SK-N-MC (cell line): ENCODE results near the gene GRAMD4.
"Not testable (repeated sequence)": the region's sequence is repeated elsewhere in the genome, so short reads cannot be mapped to it uniquely, and the experiment has no call there.

ENCODE experiments used
- DNase-seq: peaks from one replicate; pipeline ENCODE4 v3.0.0-alpha.2; 2011; ENCODE audit warnings: low read depth, low spot score
- H3K27ac ChIP-seq: fragments of 200-600 bp; sonication (generic); 2 replicates; pipeline ENCODE4 v1.5.1; 2016; ENCODE audit warnings: mixed run types
- H3K36me3 ChIP-seq: fragments of 200-600 bp; sonication (generic); 2 replicates; pipeline ENCODE4 v1.6.1; 2017; ENCODE audit warnings: antibody characterized with exemption, low read length, mixed read lengths; ENCODE audit not compliant: insufficient read depth
- H3K4me3 ChIP-seq: fragments of 200-600 bp; sonication (generic); 2 replicates; pipeline ENCODE4 v1.5.1; 2016
- H3K9ac ChIP-seq: fragments of 200-600 bp; sonication (generic); 2 replicates; pipeline ENCODE4 v1.8.0; 2017; ENCODE audit warnings: mixed run types, mixed read lengths; ENCODE audit not compliant: insufficient read length
- H3K9me3 ChIP-seq: fragments of 200-600 bp; sonication (generic); 2 replicates; pipeline ENCODE4 v1.6.1; 2017; ENCODE audit warnings: low read depth, mild to moderate bottlenecking, antibody characterized with exemption, low read length, moderate library complexity, mixed read lengths
- EZH2 ChIP-seq: fragments of 200-600 bp; sonication (generic); IDR thresholded peaks from one replicate; pipeline ENCODE4 v1.6.1; 2017; ENCODE audit warnings: antibody characterized with exemption
- FOXP2 ChIP-seq: optimal IDR thresholded peaks from 2 replicates; pipeline ENCODE3; 2011; ENCODE audit warnings: mild to moderate bottlenecking, moderate library complexity; ENCODE audit not compliant: insufficient read depth; ENCODE audit errors: extremely low read length, control extremely low read depth
- POLR2AphosphoS5 ChIP-seq: IDR thresholded peaks from 2 replicates; pipeline ENCODE4 v1.6.1; 2012; ENCODE audit warnings: mild to moderate bottlenecking, low read depth, low read length, borderline replicate concordance

Gene GRAMD4

DNA sequence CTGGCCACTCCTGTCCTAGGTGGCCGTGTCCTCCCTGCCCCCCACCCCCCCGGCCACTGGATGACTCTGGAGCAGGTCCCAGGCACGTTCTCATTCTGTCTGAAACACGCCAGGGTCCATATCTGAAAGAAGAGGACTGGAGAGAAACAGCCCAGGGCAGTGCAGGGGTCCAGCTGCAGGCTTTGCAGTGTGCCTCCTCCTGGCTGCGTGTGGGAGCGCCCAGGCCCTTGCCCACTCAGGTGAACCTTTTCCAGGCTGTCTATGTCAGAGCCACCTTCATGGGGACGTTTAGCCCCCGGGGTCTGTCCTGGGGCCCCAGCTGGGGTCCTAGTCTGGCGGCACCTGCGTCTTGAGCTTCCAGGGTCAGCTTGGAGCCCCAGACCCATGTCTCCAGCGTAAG, 15.6 kb downstream of the GRAMD4 start:
- Histone ChIP-seq H3K9ac (no peak overlapping the region), H3K36me3 (no peaks in the 10 kb centered on the region), H3K27ac (no peak overlapping the region), H3K9me3 (no peaks in the 10 kb centered on the region), H3K4me3 (no peak overlapping the region)
- no peak for DNase-seq
- TF ChIP-seq FOXP2 (no peak), POLR2AphosphoS5 (no peak), EZH2 (no peak)

DNA sequence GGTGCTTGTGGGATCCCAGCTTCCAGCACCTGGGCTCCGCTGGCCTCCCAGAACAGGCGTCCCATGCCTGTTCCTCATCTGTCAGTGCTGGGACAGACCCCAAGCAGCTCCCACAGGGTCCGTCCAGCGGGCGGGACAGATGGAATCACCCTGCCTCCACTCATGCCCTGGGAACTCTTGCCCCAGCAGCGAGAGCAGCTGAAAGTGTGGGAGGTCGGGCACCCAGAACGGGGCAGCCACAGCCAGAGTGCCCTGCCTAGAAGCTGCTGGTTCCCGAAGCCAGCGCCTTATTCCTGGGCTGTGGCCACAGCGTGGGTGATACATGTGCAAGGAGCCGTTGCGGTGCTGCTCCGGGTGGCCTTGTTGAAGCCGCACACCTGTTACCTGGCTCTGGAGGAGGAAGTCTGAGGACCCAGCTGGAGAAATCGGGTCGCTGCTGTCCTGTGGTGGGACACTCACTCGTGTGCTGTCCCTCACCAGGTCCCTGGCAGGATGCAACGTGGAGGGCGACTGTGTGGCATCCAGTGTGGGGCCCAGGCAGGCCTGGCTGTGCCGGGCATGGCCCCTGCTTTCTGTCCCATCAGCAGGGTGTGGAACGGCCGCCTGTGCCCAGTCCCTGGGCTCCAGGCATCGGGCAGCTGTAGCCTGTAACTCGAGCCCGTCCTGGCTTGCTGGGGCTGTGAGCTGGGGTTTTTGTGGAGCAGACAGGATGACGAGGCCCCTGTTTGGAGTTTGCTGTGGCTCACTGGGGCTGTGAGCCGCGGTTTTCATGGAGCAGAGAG, 16.2 kb downstream of the GRAMD4 start:
- no peak overlapping the region for H3K4me3 ChIP-seq
- H3K9ac ChIP-seq = no peak overlapping the region
- TF ChIP-seq POLR2AphosphoS5 = no peak
- TF ChIP-seq FOXP2 = no peak
- TF ChIP-seq EZH2 = no peak
- H3K27ac ChIP-seq = no peak overlapping the region
- H3K9me3 ChIP-seq = no peaks in the 10 kb centered on the region
- DNase-seq = no peak
- no peaks in the 10 kb centered on the region for H3K36me3 ChIP-seq

DNA sequence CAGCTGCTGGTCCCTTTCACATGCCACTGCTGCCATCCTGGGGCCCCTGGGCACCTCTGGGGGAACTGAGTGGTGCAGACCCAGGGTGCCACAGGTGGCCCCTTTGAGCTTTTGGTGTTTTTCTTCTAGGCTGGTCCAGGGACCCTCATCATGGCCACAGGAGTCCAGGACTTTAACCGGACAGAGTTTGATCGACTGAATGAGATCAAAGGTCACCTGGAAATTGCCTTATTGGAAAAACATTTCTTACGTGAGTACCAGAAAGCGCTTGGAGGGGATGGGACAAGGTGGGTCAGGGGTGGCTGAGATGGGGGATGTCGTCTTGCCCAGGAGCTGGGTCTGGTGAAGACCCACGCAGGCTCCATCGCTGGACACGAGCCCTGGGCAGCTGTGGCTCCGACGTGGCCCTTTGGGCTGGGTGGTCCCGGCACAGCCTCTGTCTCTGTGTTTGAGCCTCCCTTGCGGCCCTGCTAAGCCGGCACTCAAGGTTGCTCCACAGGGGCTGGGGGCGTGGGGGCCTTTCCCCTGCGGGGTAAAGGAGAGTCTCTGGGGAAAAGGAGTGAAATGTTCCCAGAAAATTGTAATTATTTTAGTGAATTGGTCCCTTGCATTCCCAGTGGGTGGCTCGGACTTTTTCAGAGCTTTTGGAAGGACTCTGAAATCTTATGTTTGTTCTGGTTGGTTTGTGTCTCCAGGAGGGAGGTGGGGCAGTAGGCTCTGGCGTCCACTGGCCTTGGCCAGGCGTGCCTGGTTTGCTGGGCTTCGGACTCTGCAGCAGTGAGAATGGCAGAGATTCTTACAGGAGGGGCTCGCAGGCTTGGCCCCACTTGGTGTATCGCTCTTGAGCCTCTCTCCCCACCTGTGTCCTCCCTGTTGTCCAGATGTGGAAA, 17.8 kb downstream of the GRAMD4 start:
- Histone ChIP-seq H3K27ac (no peak overlapping the region), H3K36me3 (no peaks in the 10 kb centered on the region)

DNA sequence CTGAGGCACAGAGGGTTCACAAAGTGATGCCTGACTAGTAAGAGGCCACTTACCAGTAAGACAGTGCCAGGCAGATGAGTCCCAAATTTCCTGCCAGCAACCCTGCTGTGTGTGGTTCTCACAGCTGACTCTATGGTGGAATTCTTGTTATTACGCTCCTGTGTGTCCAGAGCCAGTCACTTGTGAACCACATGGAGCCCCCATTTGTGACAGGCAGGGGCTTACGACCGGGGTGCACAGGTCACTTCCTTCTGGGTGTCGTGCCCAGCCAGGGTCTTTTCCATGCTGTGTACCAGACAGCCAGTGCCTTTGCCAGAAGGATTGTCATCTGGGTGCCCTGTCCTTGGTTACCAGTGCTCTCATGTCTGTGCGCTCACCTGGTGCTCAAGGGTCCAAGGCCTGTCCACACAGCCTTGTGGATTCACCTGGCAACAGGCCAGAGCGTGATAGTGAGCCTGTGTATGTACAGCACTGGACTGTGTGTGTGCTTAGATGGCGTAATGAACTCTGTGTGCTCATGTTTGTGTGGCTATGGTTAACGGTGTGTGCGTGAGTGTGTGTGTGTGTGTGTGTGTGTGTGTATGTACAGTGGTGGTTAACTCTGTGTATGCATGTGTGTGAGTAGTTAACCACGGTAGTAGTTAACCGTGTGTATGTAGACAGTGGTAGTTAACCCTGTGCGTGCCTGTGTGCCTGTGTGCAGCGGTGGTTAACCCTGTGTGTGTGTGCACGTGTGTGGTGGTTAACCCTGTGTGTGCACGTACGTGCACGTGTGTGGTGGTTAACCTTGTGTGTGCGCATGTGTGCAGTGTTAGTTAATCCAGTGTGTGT, 18.6 kb downstream of the GRAMD4 start:
- DNase-seq = no peak
- TF ChIP-seq EZH2 = no peak
- no peak for TF ChIP-seq POLR2AphosphoS5
- TF ChIP-seq FOXP2 = no peak
- no peak overlapping the region for H3K9ac ChIP-seq

More for the DNA sequence above, 17.8 kb downstream of the GRAMD4 start:
- H3K9me3 ChIP-seq = no peaks in the 10 kb centered on the region
- H3K4me3 ChIP-seq = no peak overlapping the region
- no peak overlapping the region for H3K9ac ChIP-seq
- DNase-seq = no peak
- TF ChIP-seq EZH2 (no peak), POLR2AphosphoS5 (no peak), FOXP2 (no peak)

DNA sequence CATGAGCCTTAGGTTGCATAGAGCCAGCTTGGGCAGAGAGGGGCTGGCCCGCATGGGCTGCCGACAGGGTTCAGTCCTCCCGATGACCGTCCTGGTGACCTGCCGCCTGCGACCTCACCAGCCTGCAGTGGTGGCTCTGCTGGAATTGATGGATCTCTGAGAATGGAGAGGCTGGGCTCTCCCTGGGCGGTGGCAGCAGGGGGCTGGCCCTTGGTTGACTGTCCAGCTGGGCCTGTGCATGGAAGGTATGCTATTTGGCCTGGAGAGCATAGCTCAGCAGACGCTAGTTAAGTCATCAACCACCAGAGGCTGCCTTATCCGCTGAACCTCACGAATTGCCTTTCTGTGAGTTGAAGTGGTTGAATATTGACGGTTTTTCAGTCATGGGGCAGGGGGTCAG, 19.7 kb downstream of the GRAMD4 start:
- no peak overlapping the region for H3K9ac ChIP-seq

More for the DNA sequence above, 18.6 kb downstream of the GRAMD4 start:
- no peaks in the 10 kb centered on the region for H3K9me3 ChIP-seq
- no peak overlapping the region for H3K27ac ChIP-seq
- H3K4me3 ChIP-seq = no peak overlapping the region
- H3K36me3 ChIP-seq = no peaks in the 10 kb centered on the region

DNA sequence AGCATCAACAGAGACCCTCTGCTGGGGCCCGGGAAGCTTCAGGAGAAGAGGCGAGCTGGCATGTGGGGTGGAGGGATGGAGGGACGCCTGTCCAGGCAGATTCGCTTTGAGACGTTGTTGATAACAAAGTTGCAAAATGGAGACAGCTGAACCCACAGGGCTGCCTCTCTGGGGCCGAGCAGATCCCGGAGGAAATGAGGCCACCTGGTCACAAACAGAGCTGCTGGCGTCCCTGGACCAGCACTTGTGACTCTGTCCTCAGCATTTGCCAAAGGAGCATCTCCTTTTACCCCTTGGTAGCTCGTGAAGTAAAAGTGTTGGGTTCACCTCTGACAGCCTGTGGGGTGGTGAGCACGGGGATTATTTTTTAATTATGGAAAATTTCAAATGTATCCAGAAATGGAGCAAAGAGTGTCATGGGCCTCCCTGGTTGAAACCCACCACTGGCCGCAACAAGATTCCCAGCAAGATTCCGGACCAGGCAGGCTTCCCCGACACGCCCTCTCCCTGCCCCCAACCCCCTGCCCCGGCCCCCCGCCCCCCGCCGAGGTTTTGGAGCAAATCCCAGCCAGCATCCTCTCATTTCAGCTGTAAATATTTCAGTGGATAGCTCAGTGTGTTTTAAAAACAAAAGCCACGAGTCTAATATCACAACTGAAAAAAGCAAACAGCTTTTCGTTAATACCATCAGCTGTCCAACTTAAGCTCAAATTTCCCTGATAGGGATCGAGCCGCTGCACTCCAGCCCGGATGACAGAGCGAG, 20.3 kb downstream of the GRAMD4 start:
- Histone ChIP-seq H3K27ac (no peak overlapping the region), H3K36me3 (no peaks in the 10 kb centered on the region), H3K9ac (no peak overlapping the region), H3K9me3 (no peaks in the 10 kb centered on the region), H3K4me3 (no peak overlapping the region)
- no peak for DNase-seq
- TF ChIP-seq FOXP2 = no peak
- no peak for TF ChIP-seq EZH2
- no peak for TF ChIP-seq POLR2AphosphoS5

More for the DNA sequence above, 19.7 kb downstream of the GRAMD4 start:
- Histone ChIP-seq H3K27ac (no peak overlapping the region), H3K4me3 (no peak overlapping the region), H3K9me3 (no peaks in the 10 kb centered on the region), H3K36me3 (no peaks in the 10 kb centered on the region)
- DNase-seq = no peak
- no peak for TF ChIP-seq EZH2
- TF ChIP-seq POLR2AphosphoS5 = no peak
- TF ChIP-seq FOXP2 = no peak

DNA sequence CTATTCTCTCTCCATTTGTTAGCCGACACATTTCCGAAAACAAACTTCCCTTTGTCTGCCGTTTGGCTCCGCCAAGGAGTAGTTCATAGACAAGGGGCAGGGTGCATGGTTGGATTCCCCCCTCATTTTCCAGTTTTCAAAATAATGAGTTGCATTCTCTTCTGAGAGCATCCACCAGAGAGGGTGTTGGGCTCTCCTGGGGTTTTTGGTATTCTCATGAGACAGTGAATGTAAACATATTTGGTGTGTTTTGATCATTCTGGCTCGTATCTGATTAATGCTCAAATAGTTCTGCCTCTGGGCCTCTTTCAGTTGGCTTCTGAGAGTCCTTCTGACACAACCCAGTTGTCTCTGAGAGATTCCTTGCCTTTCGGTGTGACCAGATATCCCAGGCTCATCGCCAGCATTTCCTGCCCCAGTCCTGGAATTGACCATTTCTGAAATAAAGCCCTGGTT, 21.7 kb downstream of the GRAMD4 start:
- no peak for TF ChIP-seq FOXP2
- TF ChIP-seq EZH2 = no peak
- no peak for TF ChIP-seq POLR2AphosphoS5

DNA sequence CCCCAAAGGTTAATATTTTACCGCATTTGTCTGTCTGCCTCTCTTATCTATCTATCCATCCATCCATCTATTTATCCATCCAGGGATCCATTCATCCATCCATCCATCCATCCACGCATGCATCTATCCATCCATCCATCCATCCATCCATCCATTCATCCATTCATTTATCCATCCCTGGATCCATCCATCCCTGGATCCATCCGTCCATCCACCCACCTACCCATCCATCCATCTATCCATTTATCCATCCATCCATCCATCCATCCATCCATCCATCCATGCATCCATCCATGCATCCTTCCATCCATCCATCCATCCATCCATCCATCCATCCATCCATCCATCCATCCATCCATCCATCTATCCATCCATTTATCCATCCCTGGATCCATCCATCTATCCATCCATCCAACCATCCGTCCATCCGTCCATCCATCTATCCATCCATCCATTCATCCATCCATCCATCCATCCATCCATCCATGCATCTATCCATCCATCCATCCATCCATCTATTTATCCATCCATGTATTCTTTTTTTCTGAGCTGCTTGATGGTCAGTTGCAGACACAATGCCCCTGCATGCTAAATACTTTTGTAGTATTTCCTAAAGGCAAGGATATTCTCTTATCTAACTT, 22.8 kb downstream of the GRAMD4 start:
- not testable (repeated sequence) for H3K27ac ChIP-seq, H3K9ac ChIP-seq, H3K36me3 ChIP-seq, H3K4me3 ChIP-seq, DNase-seq, H3K9me3 ChIP-seq

More for the DNA sequence above, 21.7 kb downstream of the GRAMD4 start:
- no peaks in the 10 kb centered on the region for H3K36me3 ChIP-seq
- H3K4me3 ChIP-seq = no peak overlapping the region
- DNase-seq = no peak
- no peak overlapping the region for H3K27ac ChIP-seq
- no peaks in the 10 kb centered on the region for H3K9me3 ChIP-seq
- no peak overlapping the region for H3K9ac ChIP-seq
